A549 (cell line): ENCODE data around the gene CLEC20A. TPM values are rescaled to one million over a fixed set of nuclear protein-coding genes. Genes with fewer than 3 reads are reported as not detected.

Source experiments
- ATAC-seq, 2 experiments: fragments of 200-7000 bp in 1 of 2; fragments of >200 bp in 1 of 2; cut with Nextera tagmentation in 1 of 2; cut with Tn5 transposase in 1 of 2; 3 replicates each; pipeline versions ENCODE4 v1.8.0 to v1.9.1; 2018 to 2020; ENCODE audit warnings: mild to moderate bottlenecking in 1 of 2, moderate library complexity in 1 of 2
- CTCF ChIA-PET: fragments of 300-600 bp; sonication (Branson Sonifier 250); formaldehyde crosslinking; extraction: SDS; loops from one replicate; lab custom pipeline; 2021; ENCODE audit warnings: antibody characterized with exemption, inconsistent platforms; lab: Yijun Ruan, JAX
- POLR2A ChIA-PET: fragments of 350-600 bp; formaldehyde crosslinking; extraction: SDS; loops from one replicate; lab custom pipeline; 2021; ENCODE audit warnings: antibody characterized with exemption, inconsistent platforms; lab: Yijun Ruan, JAX
- DNase-seq, 2 experiments: peaks; one replicate each; pipeline versions ENCODE4 v3.0.0 to v3.0.0-alpha.2; 2011 to 2016; ENCODE audit warnings: low read depth in 1 of 2, low spot score in 1 of 2
- FAIRE-seq: peaks from 2 replicates; lab custom pipeline; 2011; peaks lifted over from hg19 to GRCh38; lab: Jason Lieb, UNC
- H3K27ac ChIP-seq, 2 experiments: fragments of >200 bp; sonication (Bioruptor Twin); formaldehyde crosslinking; 3 replicates each; pipeline ENCODE4 v1.5.1; 2016 to 2017
- H3K4me1 ChIP-seq: fragments of >200 bp; sonication (Bioruptor Twin); formaldehyde crosslinking; 3 replicates; pipeline ENCODE4 v1.6.1; 2016
- H3K4me2 ChIP-seq: fragments of >200 bp; sonication (Bioruptor Twin); formaldehyde crosslinking; 3 replicates; pipeline ENCODE4 v1.6.1; 2016
- H3K4me3 ChIP-seq: fragments of >200 bp; sonication (Bioruptor Twin); formaldehyde crosslinking; 3 replicates; pipeline ENCODE4 v1.5.1; 2016
- H3K9me3 ChIP-seq: fragments of >200 bp; sonication (Bioruptor Twin); formaldehyde crosslinking; 3 replicates; pipeline ENCODE4 v1.6.1; 2016
- BCL3 ChIP-seq: fragments of >200 bp; sonication (Bioruptor Twin); formaldehyde crosslinking; IDR thresholded peaks from 3 replicates; pipeline ENCODE4 v1.6.1; 2016
- CBX8 ChIP-seq: fragments of 200-600 bp; sonication (generic); IDR thresholded peaks from 2 replicates; pipeline ENCODE4 v1.6.1; 2016
- CHD2 ChIP-seq: fragments of 150-350 bp; IDR thresholded peaks from 2 replicates; pipeline ENCODE4 v1.6.1; 2014; ENCODE audit warnings: low read length; ENCODE audit not compliant: partially characterized antibody
- CHD4 ChIP-seq: fragments of 200-600 bp; sonication (generic); IDR thresholded peaks from 2 replicates; pipeline ENCODE4 v1.6.1; 2016; ENCODE audit warnings: antibody characterized with exemption, mild to moderate bottlenecking, borderline replicate concordance
- EHMT2 ChIP-seq: fragments of 200-600 bp; sonication (generic); IDR thresholded peaks from 2 replicates; pipeline ENCODE4 v1.6.1; 2016; ENCODE audit warnings: antibody characterized with exemption, low read depth, mild to moderate bottlenecking, moderate library complexity
- ELK1 ChIP-seq: fragments of 150-350 bp; IDR thresholded peaks from 2 replicates; pipeline ENCODE4 v1.6.1; 2014; ENCODE audit warnings: low read depth, mild to moderate bottlenecking, low read length
- ESRRA ChIP-seq: fragments of 150-350 bp; IDR thresholded peaks from 2 replicates; pipeline ENCODE4 v1.6.1; 2014; ENCODE audit warnings: mild to moderate bottlenecking, low read length, borderline replicate concordance
- FOSL2 ChIP-seq, 2 experiments: fragments of 450-650 bp in 1 of 2; fragments of >200 bp in 1 of 2; sonication (Bioruptor Twin) in 1 of 2; formaldehyde crosslinking; IDR thresholded peaks; 2 replicates each; pipeline versions ENCODE4 v1.5.0 to v1.6.1; 2016 to 2020; ENCODE audit warnings: mild to moderate bottlenecking in 1 of 2, moderate library complexity in 1 of 2
- GATA3 ChIP-seq: IDR thresholded peaks from 2 replicates; pipeline ENCODE4 v1.6.1; 2012; ENCODE audit warnings: borderline replicate concordance
- HDAC2 ChIP-seq: fragments of 200-600 bp; sonication (generic); IDR thresholded peaks from 2 replicates; pipeline ENCODE4 v1.6.1; 2016
- HES2 ChIP-seq: fragments of >200 bp; sonication (Bioruptor Twin); formaldehyde crosslinking; IDR thresholded peaks from 2 replicates; pipeline ENCODE4 v1.6.1; 2016
- HEYL ChIP-seq: fragments of 250-450 bp; sonication (Bioruptor Pico); IDR thresholded peaks from 2 replicates; pipeline ENCODE4 v1.8.0; 2021; ENCODE audit warnings: mild to moderate bottlenecking, moderate library complexity
- HOXB13 ChIP-seq: fragments of 250-450 bp; sonication (Bioruptor Pico); IDR thresholded peaks from 2 replicates; pipeline ENCODE4 v1.5.0; 2020; ENCODE audit warnings: low read depth, mild to moderate bottlenecking, moderate library complexity
- KDM5A ChIP-seq: fragments of 200-600 bp; sonication (generic); IDR thresholded peaks from 2 replicates; pipeline ENCODE4 v1.6.1; 2016; ENCODE audit warnings: antibody characterized with exemption, mild to moderate bottlenecking
- MAFK ChIP-seq: fragments of 450-650 bp; IDR thresholded peaks from 2 replicates; pipeline ENCODE4 v1.6.1; 2014; ENCODE audit not compliant: partially characterized antibody
- NFE2L2 ChIP-seq: fragments of 150-350 bp; conservative IDR thresholded peaks from 2 replicates; pipeline ENCODE4 v1.6.1; 2014; ENCODE audit warnings: low read length
- NPAS2 ChIP-seq: fragments of 250-450 bp; sonication (Bioruptor Pico); IDR thresholded peaks from 2 replicates; pipeline ENCODE4 v1.8.0; 2022; ENCODE audit warnings: mild to moderate bottlenecking, moderate library complexity, borderline replicate concordance
- NR3C1 ChIP-seq: fragments of >200 bp; sonication (Bioruptor Twin); formaldehyde crosslinking; IDR thresholded peaks from 3 replicates; pipeline ENCODE4 v1.6.1; 2017
- PHF8 ChIP-seq: fragments of 200-600 bp; sonication (generic); IDR thresholded peaks from 2 replicates; pipeline ENCODE4 v1.6.1; 2016; ENCODE audit warnings: low read depth, mild to moderate bottlenecking, antibody characterized with exemption, moderate library complexity, borderline replicate concordance
- RAD21 ChIP-seq, 2 experiments: fragments of >200 bp in 1 of 2; sonication (Bioruptor Twin) in 1 of 2; formaldehyde crosslinking in 1 of 2; IDR thresholded peaks in 1 of 2; conservative IDR thresholded peaks in 1 of 2; 2 replicates in 1 of 2; 3 replicates in 1 of 2; pipeline ENCODE4 v1.6.1; 2012 to 2018; ENCODE audit warnings: inconsistent platforms in 1 of 2
- RNF2 ChIP-seq: fragments of 200-600 bp; sonication (generic); IDR thresholded peaks from 2 replicates; pipeline ENCODE4 v1.6.1; 2016; ENCODE audit warnings: low read depth, mild to moderate bottlenecking, antibody characterized with exemption, moderate library complexity, borderline replicate concordance
- SREBF2 ChIP-seq: fragments of 450-650 bp; IDR thresholded peaks from 2 replicates; pipeline ENCODE4 v1.6.1; 2014; ENCODE audit warnings: mild to moderate bottlenecking, moderate library complexity
- TFCP2L1 ChIP-seq: fragments of 250-450 bp; sonication (Bioruptor Pico); IDR thresholded peaks from 2 replicates; pipeline ENCODE4 v1.5.0; 2021; ENCODE audit warnings: mild to moderate bottlenecking
- TP53 ChIP-seq: fragments of 250-450 bp; sonication (Bioruptor Pico); IDR thresholded peaks from 2 replicates; pipeline ENCODE4 v1.5.0; 2021; ENCODE audit warnings: mild to moderate bottlenecking, moderate library complexity
- USF2 ChIP-seq: fragments of 450-650 bp; IDR thresholded peaks from 2 replicates; pipeline ENCODE4 v1.6.1; 2014; ENCODE audit warnings: antibody characterized with exemption
- ZNF302 ChIP-seq: fragments of 250-450 bp; sonication (Bioruptor Pico); IDR thresholded peaks from 2 replicates; pipeline ENCODE4 v1.9.0; 2021; ENCODE audit warnings: inconsistent platforms, mild to moderate bottlenecking, moderate library complexity
- ZSCAN20 ChIP-seq: fragments of 250-450 bp; sonication (Bioruptor Pico); IDR thresholded peaks from 2 replicates; pipeline ENCODE4 v1.8.0; 2022; ENCODE audit warnings: mild to moderate bottlenecking, moderate library complexity
- WGBS: methylation state at CpG from one replicate; pipeline ENCODE4 v1.1.6; 2017; ENCODE audit errors: missing lambda C conversion rate; 5-methylcytosine and 5-hydroxymethylcytosine counted together
- polyA plus RNA-seq, 4 experiments: library from polyadenylated mRNA; depleted of rRNA in 3 of 4; stranded (reverse); fragments of >200 nt; fragmentation: RNase III in 1 of 4; extraction: RNeasy Plus Mini Kit Qiagen cat#74134 plus additional on column Dnase treatment in 1 of 4; gene quantifications; 2 replicates in 3 of 4; 3 replicates in 1 of 4; pipeline ENCODE4 v1.2.3, GENCODE V29; 2011 to 2017
- TF ChIP-seq, protein P1 (sequence below): IDR thresholded peaks from 2 replicates; pipeline ENCODE4 v1.6.1; 2012
- TF ChIP-seq, protein P2 (sequence below): IDR thresholded peaks from 2 replicates; pipeline ENCODE4 v1.6.1; 2012

Gene CLEC20A
- polyA plus RNA-seq, 2 of the 4 experiments (the other 2 are of a cell fraction): not detected

GRCh38 chr1:178477373-178477772 is 19.4 kb downstream of the CLEC20A start:
- Histone ChIP-seq H3K27ac (no peak overlapping the region), H3K4me3 (no peak overlapping the region), H3K9me3 (no peaks in the 10 kb centered on the region), H3K4me2 (no peak overlapping the region), H3K4me1 (no peaks in the 10 kb centered on the region)
- ChIA-PET POLR2A (no interaction called here), CTCF (no interaction called here)
- DNase-seq: no peak
- no peak for FAIRE-seq
- 90% methylated on average over 4 of the region's 4 CpGs for WGBS
- TF ChIP-seq HEYL (no peak), SREBF2 (no peak), PHF8 (no peak), EHMT2 (no peak), MAFK (no peak)
- TF ChIP-seq, protein P1, sequence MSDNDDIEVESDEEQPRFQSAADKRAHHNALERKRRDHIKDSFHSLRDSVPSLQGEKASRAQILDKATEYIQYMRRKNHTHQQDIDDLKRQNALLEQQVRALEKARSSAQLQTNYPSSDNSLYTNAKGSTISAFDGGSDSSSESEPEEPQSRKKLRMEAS: no peak
- no peak for ATAC-seq

GRCh38 chr1:178472531-178472930 is 24.2 kb downstream of the CLEC20A start:
- Histone ChIP-seq H3K4me3 (no peak overlapping the region), H3K4me2 (no peak overlapping the region), H3K27ac (no peak overlapping the region), H3K4me1 (no peaks in the 10 kb centered on the region), H3K9me3 (no peaks in the 10 kb centered on the region)
- CTCF ChIA-PET: interaction anchor here (2.5 kb wide), 1 partner anchor 29 kb away, joined by 8 read pairs; no protein-coding TSS in a partner anchor
- DNase-seq (no peak), FAIRE-seq (no peak), ATAC-seq (no peak)
- POLR2A ChIA-PET: no interaction called here
- TF ChIP-seq RAD21 (conservative IDR thresholded peaks at IDR 0.05 in 1 of 2, IDR thresholded peaks at IDR 0.05 in 1 of 2) (no peak), USF2 (no peak), TFCP2L1 (CRISPR knock-in tag) (no peak), CHD4 (no peak), TP53 (CRISPR knock-in tag) (no peak), NFE2L2 (no peak), CBX8 (no peak), RNF2 (no peak), KDM5A (no peak), HOXB13 (no peak), ELK1 (no peak)
- TF ChIP-seq, protein P2, sequence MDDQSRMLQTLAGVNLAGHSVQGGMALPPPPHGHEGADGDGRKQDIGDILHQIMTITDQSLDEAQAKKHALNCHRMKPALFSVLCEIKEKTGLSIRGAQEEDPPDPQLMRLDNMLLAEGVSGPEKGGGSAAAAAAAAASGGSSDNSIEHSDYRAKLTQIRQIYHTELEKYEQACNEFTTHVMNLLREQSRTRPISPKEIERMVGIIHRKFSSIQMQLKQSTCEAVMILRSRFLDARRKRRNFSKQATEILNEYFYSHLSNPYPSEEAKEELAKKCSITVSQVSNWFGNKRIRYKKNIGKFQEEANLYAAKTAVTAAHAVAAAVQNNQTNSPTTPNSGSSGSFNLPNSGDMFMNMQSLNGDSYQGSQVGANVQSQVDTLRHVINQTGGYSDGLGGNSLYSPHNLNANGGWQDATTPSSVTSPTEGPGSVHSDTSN: no peak

DNA sequence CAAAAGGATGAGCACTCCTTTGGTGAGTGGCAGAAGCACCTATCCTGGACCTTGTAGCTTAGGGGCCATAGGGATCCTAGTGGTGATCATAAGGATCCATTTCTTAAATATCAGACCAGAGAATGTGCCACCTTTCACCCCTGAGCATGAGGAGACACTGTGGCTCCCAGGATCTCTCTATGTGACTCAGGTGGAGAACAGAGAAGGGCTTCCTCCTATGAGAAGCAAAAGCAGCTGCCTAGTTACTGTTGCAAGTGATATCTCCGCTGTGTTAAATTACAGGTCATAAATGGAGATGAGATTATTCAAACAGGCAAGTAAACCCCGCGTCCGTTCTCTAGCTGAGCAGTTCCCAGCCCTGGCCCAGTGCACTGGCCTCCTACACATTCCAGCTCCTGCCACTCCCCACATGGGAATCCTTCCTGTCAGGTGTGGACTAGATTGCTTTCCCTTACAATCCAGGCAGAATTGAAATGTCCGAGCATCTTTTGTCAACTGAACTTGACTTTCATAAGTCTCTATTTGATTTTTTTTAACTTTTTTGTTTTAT is 26.3 kb downstream of the CLEC20A start:
- FAIRE-seq (no peak), ATAC-seq (peak; percentile 64 to 65; a peak in 3 of 6 replicates), DNase-seq (peak in 1 of 2 experiments; percentile 20)
- POLR2A ChIA-PET: no interaction called here
- Histone ChIP-seq H3K4me1 (no peaks in the 10 kb centered on the region), H3K27ac (no peak overlapping the region), H3K9me3 (no peaks in the 10 kb centered on the region), H3K4me3 (no peak overlapping the region), H3K4me2 (no peak overlapping the region)
- WGBS: 81% methylated on average over 5 of the region's 5 CpGs
- TF ChIP-seq GATA3 (no peak), FOSL2 (IDR thresholded peaks at IDR 0.05) (no peak), FOSL2 (CRISPR knock-in tag; IDR thresholded peaks at IDR 0.05) (no peak), CHD4 (no peak), NPAS2 (no peak), CHD2 (no peak), NR3C1 (no peak), KDM5A (no peak), ESRRA (no peak), HES2 (no peak), HDAC2 (no peak), ELK1 (no peak), ZNF302 (CRISPR knock-in tag) (no peak), ZSCAN20 (CRISPR knock-in tag) (no peak), RAD21 (conservative IDR thresholded peaks at IDR 0.05 in 1 of 2, IDR thresholded peaks at IDR 0.05 in 1 of 2) (no peak), BCL3 (no peak)
- CTCF ChIA-PET: interaction anchor here (0.8 to 2.5 kb wide), 3 partner anchors 30 to 160 kb away, joined by 3 to 8 read pairs (median 3); no protein-coding TSS in a partner anchor
